GM19099 (cell line): Measurements from ENCODE around the gene KLHDC7A.

Experiments
- POLR2A ChIP-seq: IDR thresholded peaks from 3 replicates; pipeline ENCODE4 v1.6.1; 2011; ENCODE audit warnings: low read depth; ENCODE audit not compliant: insufficient read length; ENCODE audit errors: extremely low read depth

KLHDC7A gene

GRCh38 chr1:18484276-18484675 is 3.5 kb downstream of the KLHDC7A start:
- no peak for TF ChIP-seq POLR2A

- no peak for TF ChIP-seq POLR2A
Measured at GRCh38 chr1:18484721-18485120, 4.0 kb downstream of the KLHDC7A start.

DNA sequence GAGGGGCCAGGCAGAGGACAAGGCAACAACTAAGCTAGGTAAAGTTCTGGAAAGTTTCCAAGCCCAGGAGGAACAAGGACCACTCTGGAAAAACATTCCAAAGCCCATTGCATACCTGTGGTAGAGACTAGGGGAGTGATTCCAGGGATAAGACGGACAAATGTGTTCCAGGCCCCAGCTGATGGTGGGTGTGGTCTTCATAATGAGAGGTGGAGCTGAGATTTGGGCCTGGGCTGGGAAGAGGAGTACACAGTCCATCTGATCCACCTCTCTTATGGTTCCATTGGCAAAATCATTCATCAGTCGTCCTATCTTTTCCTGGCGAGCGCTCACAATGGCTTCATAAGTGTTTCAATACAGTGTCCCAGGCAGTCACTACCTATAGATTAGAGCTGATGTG is 4.5 kb downstream of the KLHDC7A start:
- no peak for TF ChIP-seq POLR2A

GRCh38 chr1:18486195-18486594 is 5.5 kb downstream of the KLHDC7A start:
- TF ChIP-seq POLR2A = no peak

- no peak for TF ChIP-seq POLR2A
Measured at GRCh38 chr1:18489417-18490143, 8.8 kb downstream of the KLHDC7A start.

- TF ChIP-seq POLR2A = no peak
Measured at GRCh38 chr1:18491168-18491567, 10.4 kb downstream of the KLHDC7A start.

DNA sequence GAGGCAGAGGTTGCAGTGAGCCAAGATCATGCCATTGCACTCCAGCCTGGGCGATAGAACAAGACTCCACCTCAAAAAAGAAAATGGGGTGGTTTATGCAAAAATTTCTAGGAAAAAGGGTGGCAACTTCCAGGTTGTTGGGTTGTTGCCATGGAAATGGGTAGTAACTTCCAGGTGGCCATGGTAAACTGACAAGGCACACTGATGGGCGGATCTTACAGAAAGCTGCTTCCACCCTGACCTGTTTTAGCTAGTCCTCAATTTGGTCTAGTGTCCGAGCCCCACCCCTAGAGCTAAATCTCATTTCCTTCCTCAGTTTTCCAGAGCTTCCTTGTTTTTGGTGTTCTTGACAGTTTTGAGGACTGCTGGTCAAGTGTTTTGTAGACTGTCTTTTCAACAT is 13.6 kb downstream of the KLHDC7A start:
- TF ChIP-seq POLR2A = no peak

- TF ChIP-seq POLR2A = no peak
Measured at GRCh38 chr1:18495635-18496034, 14.9 kb downstream of the KLHDC7A start.

GRCh38 chr1:18496056-18496455 is 15.3 kb downstream of the KLHDC7A start:
- no peak for TF ChIP-seq POLR2A

- TF ChIP-seq POLR2A = no peak
Measured at GRCh38 chr1:18496497-18497235, 15.9 kb downstream of the KLHDC7A start.

- no peak for TF ChIP-seq POLR2A
Measured at GRCh38 chr1:18501833-18502232, 21.1 kb downstream of the KLHDC7A start.

DNA sequence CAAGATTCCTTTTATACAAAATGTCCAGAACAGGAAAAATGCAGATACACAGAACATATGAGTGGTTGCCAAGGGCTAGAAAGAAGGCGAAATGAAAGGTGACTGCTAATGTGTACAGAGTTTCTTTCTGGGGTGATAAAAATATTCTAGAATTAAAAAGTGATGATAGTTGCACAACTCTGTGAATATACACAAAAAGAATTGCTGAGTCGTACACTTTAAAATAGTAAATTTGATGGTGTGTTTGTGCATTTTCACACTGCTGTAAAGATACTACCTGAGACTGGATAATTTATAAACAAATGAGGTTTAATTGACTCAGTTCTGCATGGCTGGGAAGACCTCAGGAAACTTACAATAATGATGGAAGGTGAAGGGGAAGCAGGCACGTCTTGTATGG is 23.9 kb downstream of the KLHDC7A start:
- TF ChIP-seq POLR2A = no peak

DNA sequence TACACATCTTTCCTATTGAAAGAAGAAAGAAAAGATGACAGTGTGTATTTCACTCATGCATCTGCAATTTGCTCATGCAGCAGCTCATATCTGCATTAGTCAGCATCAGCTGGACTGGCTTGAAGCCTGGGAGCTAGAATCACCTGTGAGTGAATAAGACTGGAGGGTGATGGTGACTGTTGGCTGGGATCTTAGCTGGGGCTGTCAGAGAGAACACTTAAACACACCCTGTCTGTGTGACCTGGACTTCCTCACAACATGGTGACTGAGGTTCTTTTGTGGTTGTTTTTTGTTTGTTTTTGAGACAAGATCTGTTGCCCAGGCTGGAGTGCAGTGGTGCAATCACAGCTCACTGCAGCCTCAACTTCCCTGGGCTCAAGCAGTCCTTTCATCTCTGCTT is 24.9 kb downstream of the KLHDC7A start:
- TF ChIP-seq POLR2A = no peak

GRCh38 chr1:18508084-18508483 is 27.4 kb downstream of the KLHDC7A start:
- no peak for TF ChIP-seq POLR2A

GRCh38 chr1:18511149-18511873 is 30.6 kb downstream of the KLHDC7A start:
- TF ChIP-seq POLR2A = no peak

DNA sequence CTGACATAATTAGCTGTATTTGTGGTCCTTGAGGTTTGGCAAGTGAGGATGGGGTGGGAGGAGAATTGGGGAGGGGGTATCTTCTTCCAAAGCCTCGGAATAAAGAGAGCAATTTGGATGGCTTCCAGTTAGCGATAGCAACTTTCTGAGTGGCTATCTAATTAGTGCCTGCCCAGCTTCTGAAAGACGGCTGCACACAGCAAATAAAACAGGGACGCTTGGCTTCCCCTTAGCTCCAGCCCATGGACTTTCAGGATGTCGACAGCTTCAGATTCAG is 31.1 kb downstream of the KLHDC7A start:
- no peak for TF ChIP-seq POLR2A
